Endometrial microvascular endothelial cells (primary cell): ENCODE results near the gene RAPGEF6. TPM values are rescaled to one million over a fixed set of nuclear protein-coding genes. Genes with fewer than 3 reads are reported as not detected.
"Not testable (repeated sequence)": the region's sequence is repeated elsewhere in the genome, so short reads cannot be mapped to it uniquely, and the experiment has no call there.

Experiments used
- in situ Hi-C: cut with HindIII; loops from 2 replicates; pipeline ENCODE4 v1.10.0; 2017; ENCODE audit warnings: low sequenced_read_pairs, low pct_unique_long_range_greater_than_20kb; ENCODE audit errors: inconsistent ontology term
- total RNA-seq: library from RNA; depleted of rRNA; stranded (reverse); fragments of >200 nt; gene quantifications from one replicate; pipeline ENCODE4 v1.2.3, GENCODE V29; 2015; ENCODE audit errors: inconsistent ontology term

RAPGEF6 gene
- total RNA-seq, 1 donor from 2014 or later: 7.7 TPM

- in situ Hi-C loops: no loop called here
Measured at GRCh38 chr5:131644370-131644769, 9.3 kb upstream of the RAPGEF6 start.

DNA sequence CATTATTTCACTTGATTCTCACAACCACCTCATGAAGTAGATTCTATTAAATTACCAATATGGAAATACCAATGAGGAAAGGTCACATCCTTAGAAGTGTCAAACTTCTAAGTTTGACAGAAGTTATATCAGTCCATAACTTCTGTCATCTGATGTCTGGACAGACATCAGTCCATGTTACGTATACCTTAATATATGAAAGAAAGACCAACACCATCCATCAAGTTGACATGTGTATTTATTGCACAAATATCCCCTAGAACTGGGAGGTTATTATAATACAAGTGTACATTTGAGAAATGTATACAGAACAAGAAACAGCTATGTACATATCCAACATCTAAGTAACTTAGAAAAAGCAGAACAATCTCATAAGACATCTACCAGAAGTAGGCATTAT, 6.5 kb upstream of the RAPGEF6 start:
- in situ Hi-C loops: no loop called here

- in situ Hi-C loops: no loop called here
Measured at GRCh38 chr5:131640043-131640856, 5.2 kb upstream of the RAPGEF6 start.

DNA sequence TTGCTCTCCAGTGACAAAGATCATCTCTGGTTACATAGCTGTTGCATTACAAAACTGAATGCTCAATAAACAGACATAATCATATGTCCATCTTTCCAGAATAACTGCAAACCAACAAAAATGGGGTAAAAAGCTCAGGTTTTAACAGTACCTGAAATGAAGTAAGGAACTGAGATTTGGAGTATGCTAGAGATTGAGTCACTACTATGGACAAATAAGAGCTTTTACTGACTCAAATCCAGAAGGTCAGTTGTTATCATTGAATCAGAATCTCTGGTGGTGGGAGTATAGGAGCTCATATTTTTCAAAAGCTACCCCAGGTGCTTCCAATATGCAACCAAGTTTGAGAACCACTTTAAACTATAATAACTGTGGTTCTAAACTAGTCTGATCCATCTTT, 4.1 kb upstream of the RAPGEF6 start:
- in situ Hi-C loops: no loop called here

GRCh38 chr5:131637694-131638093, 2.7 kb upstream of the RAPGEF6 start:
- in situ Hi-C loops: no loop called here

DNA sequence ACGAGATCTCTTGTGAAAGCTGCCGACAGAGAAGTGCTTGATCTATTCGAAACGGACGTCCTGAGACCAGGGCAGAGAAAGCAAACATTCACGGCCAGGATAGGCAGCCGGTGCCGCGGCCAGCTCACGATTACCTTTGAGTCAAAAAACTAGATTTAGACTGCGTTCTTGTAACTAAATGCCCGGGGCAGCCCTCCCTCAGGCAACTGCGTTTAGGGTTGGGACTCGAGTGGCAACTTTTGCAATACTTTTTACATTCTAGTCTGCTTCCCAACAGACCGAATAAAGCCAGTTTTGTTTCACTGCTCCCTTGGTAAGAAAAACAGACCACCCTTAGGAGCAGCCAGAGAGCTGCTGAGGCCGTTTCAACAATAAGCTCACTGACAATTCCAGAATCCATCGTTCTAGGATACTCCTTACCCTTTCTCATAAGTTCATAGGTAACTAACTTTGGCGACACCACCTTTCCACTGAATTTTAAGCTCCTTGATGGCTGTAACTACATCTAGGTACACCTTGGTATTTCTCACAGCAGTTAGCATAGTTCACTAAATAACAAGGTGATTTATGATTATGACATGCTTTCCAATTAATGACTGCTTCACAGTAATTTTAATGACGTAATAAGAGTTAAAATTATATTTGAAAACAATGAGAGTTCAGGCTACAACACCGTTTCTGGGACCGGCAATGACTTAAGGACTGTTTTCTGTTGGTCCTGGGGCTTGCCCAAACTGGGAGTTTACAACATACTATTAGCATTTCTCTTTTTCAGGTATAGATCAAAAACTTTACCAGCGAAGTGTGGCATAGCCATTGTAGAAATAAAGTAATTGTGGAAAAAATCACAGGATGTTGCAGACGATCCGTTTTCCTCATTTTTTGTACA, 899 bp upstream of the RAPGEF6 start:
- in situ Hi-C loops: no loop called here

DNA sequence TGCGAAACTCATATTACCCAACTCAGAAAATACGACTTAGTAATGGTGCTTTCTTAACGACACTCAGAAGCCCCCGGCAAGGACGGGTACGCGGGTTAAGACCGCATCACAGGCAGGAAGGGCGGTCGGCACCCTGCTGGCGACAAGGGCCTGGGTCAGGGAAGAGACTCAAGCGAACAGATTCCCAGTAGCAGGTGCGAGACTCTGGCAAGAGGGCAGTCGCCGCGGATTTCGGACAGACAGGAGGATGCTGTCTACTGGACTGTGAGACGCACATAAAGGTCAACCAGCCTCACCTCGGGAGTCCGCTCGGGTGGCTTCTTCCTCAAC, 398 bp downstream of the RAPGEF6 start:
- in situ Hi-C loops: no loop called here

DNA sequence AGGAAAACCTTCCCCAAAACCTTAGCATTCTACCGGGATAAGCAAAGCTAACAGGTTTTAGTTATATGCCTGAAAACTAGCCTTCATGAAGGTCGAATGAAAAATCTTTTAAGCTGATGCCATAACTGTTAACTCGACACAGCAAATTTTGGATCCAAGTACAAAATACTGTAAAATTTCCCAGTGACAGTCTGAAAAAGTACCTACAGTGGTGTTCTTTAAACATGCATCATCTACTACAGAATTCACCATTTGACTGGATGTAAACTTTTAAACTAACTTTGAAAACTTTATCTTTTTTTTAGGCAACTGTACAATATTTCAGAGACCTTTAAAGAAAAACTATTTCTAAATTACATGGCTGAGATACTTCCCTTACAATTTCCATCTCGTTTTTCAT, 791 bp downstream of the RAPGEF6 start:
- in situ Hi-C loops: no loop called here

- in situ Hi-C loops: no loop called here
Measured at GRCh38 chr5:131633830-131634229, 1.2 kb downstream of the RAPGEF6 start.

DNA sequence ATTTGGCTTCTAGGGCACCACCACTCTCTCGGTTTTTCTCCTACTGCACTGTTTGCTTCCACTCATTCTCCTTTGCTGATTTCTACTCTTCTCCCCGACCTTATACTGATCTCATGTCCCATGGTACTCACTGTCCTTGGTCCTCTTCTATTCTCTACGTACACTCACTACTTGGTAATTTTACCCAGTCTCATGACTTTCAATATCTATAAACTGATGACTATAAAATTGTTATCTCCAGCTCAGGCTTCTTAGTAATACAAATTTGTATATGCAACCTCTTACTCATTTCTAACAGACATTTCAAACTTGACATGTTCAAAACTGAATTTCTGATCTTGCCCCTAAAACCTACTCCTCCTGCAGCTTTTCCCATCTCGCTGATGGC, 4.1 kb downstream of the RAPGEF6 start:
- in situ Hi-C loops: no loop called here

GRCh38 chr5:131630208-131630962, 4.6 kb downstream of the RAPGEF6 start:
- in situ Hi-C loops: no loop called here

DNA sequence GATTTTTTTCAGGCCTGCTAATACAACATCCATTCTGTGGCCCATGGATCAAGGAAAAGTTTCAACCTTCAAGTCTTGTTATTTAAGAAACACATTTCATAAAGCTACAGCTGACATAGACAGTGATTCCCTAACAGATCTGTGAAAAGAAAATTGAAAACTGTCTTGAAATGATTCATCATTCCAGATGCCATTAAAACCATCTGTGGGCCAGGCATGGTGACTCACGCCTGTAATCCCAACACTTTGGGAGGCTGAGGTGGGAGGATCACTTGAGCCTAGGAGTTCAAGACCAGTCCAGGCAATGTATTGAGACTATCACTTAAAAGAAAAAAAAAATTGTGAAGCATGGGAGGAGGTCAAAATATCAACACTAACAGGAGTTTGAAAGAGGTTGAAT, 6.0 kb downstream of the RAPGEF6 start:
- in situ Hi-C loops: no loop called here

DNA sequence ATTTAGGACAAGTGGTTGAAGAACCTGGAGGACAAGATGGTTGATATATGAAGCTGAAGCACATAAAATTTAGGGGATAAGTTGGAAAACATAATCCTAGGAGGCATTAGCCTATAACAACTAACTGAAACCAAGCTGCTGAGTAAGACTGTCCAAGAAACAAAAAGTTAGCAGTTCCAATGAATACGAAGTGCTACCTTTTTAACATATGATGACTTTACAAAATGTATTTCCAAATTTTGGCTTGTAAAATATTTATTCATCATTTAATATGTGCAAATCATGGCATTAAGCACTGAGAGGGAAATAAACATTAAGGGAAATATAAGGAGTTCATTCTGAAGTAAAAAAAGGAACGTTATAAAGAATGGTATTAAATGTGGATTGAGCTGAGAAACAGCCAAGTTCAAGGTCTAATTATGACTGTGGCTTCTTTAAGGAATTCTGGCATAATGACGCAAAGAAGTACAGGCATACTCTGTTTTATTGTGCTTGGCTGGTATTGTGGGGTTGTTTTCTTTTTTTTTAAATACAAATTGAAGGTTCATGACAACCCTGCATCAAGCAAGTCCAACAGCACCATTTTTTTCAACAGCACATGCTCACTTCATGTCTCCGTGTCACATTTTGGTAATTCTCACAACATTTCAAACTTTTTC, 7.7 kb downstream of the RAPGEF6 start:
- in situ Hi-C loops: no loop called here

DNA sequence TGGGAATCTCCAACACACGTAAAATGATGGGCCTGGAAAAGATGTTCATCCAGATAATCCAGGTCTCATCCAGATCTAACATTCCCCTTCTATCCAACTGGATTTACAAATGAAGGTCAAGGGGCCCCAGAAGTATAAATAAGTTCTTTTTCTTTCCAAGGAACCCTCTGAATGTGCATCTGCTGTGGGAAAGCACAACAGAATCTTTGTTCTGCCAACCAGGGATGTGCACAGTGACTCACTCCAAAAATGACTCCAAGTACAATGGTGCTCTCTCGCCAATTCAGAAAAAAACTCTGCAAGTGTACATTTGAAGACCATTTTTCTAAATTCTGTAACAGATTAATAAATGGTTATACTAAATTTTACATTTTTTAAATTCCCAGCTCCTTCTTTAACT, 12.4 kb downstream of the RAPGEF6 start:
- in situ Hi-C loops: no loop called here

- in situ Hi-C loops: not testable (repeated sequence)
Measured at GRCh38 chr5:131621164-131621563, 13.9 kb downstream of the RAPGEF6 start.

GRCh38 chr5:131619102-131619501, 15.9 kb downstream of the RAPGEF6 start:
- in situ Hi-C loops: no loop called here

- in situ Hi-C loops: no loop called here
Measured at GRCh38 chr5:131617140-131617822, 17.7 kb downstream of the RAPGEF6 start.

DNA sequence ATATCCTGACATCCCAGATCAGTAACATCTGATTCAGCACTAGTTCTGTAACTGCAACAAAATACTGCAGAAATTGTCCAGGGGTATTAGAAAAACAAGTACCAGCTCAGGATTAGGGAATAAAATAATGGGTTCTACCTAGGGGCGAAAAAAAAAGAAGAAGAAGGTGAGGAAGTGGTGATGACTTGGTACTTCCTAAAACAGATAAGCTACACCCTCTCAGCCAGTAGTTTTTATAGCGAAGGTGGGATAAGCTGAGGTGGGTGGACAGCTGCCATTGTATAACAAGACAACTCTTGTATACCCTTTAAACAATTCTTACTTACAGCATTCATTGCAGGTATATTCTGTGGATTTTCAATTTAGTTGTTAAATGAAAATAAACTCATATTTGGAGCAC, 19.1 kb downstream of the RAPGEF6 start:
- in situ Hi-C loops: no loop called here

GRCh38 chr5:131613423-131613822, 21.6 kb downstream of the RAPGEF6 start:
- in situ Hi-C loops: no loop called here
